HG02840 (cell line): Measurements from ENCODE around the gene MST1.

Experiments
- ATAC-seq: cut with Tn5 transposase; IDR thresholded peaks from one replicate; pipeline ENCODE4 v1.9.1; 2021; ENCODE audit warnings: mild to moderate bottlenecking, moderate library complexity, moderate number of reproducible peaks; ENCODE audit not compliant: unreplicated experiment, low FRiP score

MST1 gene

DNA sequence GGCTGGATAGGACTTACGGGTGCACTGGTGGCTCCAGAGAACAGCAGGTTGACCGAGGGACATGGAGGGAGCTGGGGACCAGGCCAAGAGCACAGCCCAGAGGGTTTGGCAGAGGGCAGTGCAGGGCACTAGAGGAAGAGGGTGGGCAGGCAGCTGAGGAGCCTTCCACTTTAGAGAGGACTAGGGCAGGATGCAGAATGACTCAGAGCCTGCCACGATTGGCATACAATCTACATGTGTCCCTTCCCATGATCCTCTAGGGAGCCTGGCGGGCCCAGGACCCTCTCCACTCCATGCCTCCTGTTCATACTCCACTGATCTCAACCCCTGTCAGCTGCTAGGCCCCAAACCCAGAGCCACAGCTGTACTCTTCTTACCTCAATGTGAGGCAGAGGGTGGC lies 29.5 kb downstream of the MST1 start:
- ATAC-seq, result no peak

GRCh38 chr3:49658711-49659110 lies 30.6 kb downstream of the MST1 start:
- no peak for ATAC-seq

- no peak for ATAC-seq
These were observed 31.9 kb downstream of the MST1 start for GRCh38 chr3:49657208-49657915.

DNA sequence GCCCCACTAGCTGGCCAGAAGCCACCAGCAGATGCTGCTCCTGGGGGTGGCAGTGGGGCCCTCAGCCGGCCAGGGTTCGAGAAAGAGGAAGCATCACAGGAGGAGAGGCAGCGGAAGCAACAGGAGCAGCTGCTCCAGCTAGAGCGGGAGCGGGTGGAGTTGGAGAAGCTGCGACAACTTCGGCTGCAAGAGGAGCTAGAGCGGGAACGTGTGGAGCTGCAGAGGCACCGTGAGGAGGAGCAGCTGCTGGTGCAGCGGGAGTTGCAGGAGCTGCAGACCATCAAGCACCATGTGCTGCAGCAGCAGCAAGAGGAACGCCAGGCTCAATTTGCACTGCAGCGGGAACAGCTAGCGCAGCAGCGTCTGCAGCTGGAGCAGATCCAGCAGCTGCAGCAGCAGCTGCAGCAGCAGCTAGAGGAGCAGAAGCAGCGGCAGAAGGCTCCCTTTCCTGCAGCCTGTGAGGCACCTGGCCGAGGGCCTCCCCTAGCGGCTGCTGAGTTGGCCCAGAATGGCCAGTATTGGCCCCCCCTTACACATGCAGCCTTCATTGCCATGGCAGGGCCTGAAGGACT lies 32.6 kb downstream of the MST1 start:
- no peak for ATAC-seq

DNA sequence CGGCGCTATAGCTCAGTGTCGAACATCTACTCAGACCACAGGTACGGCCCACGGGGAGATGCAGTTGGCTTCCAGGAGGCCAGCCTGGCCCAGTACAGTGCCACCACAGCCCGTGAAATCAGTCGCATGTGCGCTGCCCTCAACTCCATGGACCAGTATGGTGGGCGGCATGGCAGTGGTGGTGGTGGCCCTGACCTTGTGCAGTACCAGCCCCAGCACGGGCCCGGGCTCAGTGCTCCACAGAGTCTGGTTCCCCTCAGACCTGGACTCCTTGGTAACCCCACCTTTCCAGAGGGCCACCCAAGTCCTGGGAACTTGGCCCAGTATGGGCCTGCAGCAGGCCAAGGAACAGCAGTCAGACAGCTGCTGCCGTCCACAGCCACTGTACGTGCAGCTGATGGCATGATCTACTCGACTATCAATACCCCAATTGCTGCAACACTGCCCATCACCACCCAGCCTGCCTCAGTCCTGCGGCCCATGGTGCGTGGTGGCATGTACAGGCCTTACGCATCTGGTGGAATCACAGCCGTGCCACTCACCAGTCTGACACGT lies 33.5 kb downstream of the MST1 start:
- ATAC-seq, result no peak

DNA sequence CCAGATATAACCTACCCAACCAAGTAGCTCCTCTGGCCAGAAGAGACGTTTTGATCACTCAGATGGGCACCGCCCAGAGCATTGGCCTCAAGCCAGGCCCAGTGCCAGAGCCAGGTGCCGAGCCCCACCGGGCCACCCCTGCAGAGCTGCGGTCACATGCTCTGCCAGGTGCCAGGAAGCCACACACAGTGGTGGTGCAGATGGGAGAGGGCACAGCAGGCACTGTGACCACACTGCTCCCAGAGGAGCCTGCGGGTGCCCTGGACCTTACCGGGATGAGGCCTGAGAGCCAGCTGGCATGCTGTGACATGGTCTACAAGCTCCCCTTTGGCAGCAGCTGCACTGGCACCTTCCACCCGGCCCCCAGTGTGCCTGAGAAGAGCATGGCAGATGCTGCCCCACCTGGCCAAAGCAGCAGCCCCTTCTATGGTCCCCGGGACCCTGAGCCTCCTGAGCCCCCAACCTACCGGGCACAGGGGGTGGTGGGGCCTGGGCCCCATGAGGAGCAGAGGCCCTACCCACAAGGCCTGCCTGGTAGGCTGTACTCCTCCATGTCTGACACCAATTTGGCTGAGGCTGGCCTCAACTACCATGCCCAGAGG lies 34.2 kb downstream of the MST1 start:
- ATAC-seq, result no peak

DNA sequence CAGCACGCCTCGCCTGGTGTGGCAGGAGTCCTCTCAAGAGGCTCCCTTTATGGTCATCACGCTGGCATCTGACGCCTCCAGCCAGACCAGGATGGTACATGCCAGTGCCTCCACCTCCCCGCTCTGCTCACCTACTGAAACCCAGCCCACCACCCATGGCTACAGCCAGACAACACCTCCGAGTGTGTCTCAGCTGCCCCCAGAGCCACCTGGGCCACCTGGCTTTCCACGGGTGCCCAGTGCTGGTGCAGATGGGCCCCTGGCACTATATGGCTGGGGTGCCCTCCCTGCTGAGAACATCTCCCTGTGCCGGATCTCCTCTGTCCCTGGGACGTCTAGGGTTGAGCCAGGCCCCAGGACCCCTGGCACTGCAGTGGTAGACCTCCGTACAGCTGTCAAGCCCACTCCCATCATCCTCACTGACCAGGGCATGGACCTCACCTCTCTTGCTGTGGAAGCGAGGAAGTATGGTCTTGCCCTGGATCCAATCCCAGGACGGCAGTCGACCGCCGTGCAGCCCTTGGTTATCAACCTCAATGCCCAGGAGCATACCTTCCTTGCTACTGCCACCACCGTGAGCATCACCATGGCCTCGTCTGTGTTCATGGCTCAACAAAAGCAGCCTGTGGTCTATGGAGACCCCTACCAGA lies 35.0 kb downstream of the MST1 start:
- ATAC-seq, result no peak

- no peak for ATAC-seq
These were observed 35.7 kb downstream of the MST1 start for GRCh38 chr3:49653621-49654020.

DNA sequence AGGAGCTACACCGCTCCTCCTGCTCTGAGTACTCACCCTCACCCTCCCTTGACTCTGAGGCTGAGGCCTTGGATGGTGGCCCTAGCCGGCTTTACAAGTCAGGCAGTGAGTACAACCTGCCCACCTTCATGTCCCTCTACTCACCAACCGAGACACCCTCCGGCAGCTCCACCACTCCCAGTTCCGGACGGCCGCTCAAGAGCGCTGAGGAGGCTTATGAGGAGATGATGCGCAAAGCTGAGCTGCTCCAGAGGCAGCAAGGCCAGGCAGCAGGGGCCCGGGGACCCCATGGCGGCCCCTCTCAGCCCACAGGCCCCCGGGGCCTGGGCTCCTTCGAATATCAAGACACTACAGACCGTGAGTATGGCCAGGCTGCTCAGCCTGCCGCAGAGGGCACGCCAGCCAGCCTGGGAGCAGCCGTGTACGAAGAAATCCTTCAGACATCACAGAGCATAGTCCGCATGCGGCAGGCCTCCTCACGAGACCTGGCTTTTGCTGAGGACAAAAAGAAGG lies 36.3 kb downstream of the MST1 start:
- no peak for ATAC-seq

- ATAC-seq, result no peak
These were observed 36.9 kb downstream of the MST1 start for GRCh38 chr3:49652218-49652902.

- no peak for ATAC-seq
These were observed 38.6 kb downstream of the MST1 start for GRCh38 chr3:49650637-49651036.

DNA sequence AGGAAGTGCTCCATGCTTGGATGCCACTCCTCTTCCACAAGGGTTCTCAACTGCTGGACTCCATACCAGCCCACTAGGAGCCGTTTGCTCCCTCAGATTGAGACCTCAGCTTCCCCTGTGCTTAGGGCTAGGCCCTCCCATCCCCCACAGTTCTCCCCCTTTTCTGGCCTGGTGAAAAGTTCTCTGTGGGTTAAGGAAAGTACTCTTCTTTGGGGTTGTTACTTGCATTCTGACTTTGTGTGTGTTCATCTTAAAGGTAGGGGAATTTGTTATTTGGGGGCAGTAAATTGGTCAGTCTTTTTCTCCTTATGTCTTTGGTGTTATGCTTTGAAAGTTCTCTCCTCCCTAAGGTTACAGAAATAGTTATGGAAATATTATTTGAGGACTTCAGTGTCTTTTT lies 39.1 kb downstream of the MST1 start:
- ATAC-seq, result no peak

DNA sequence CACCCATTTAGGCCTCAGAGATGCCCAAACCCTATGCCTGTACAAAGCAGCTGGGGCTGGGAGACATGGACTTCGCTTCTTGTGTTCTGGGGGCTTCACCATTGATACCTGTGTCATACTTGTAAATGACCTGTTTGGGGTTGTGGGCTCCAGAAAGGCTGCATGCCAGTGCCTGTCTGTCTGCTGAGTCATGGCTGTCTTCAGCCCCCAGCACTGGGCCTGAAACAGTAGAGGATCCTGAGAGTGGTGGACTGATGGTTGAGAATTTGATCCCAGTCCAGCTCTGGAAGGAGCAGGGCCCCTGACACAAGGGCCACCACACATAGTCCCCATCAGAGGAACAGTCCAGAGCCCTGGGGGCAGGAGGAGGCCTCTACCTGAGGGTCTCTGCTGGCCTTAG lies 39.7 kb downstream of the MST1 start:
- ATAC-seq, result no peak

- ATAC-seq, result no peak
These were observed 40.8 kb downstream of the MST1 start for GRCh38 chr3:49648354-49649019.

- no peak for ATAC-seq
These were observed 41.5 kb downstream of the MST1 start for GRCh38 chr3:49647741-49648140.

GRCh38 chr3:49646236-49646635 lies 43.0 kb downstream of the MST1 start:
- ATAC-seq, result no peak

- no peak for ATAC-seq
These were observed 44.6 kb downstream of the MST1 start for GRCh38 chr3:49644684-49645083.

GRCh38 chr3:49642708-49643145 lies 46.5 kb downstream of the MST1 start:
- no peak for ATAC-seq

GRCh38 chr3:49641921-49642707 lies 47.2 kb downstream of the MST1 start:
- no peak for ATAC-seq
